ENCODE results near the gene MRPS9. TPM values are rescaled to one million over a fixed set of nuclear protein-coding genes. Genes with fewer than 3 reads are reported as not detected.

MRPS9 gene
- total and polyA plus RNA-seq, 2 donors: 31.6 to 40.6 TPM

GRCh38 chr2:105042189-105042588, 4.3 kb downstream of the MRPS9 start:
- H3K27me3 ChIP-seq (ENCODE audit: control insufficient read depth in 2 of 2, insufficient read depth in 1 of 2, low read length in 1 of 2): no peaks in the 10 kb centered on the region
- no peaks in the 10 kb centered on the region for H3K9me3 ChIP-seq (ENCODE audit: control insufficient read depth in 2 of 2, insufficient read depth in 1 of 2, low read length in 1 of 2)
- no peak for DNase-seq (ENCODE audit: low read depth in 6 of 9, low spot score in 9 of 9)
- no peak overlapping the region for H3K4me3 ChIP-seq (ENCODE audit: low read length in 2 of 2)
- H3K4me1 ChIP-seq (ENCODE audit: control insufficient read depth in 2 of 2, insufficient read depth in 2 of 2, low read length in 2 of 2): peaks cover 0 to 12% of the 10 kb centered on the region in 2 donors
- 72% methylated on average over 2 of the region's 2 CpGs for WGBS
- H3K36me3 ChIP-seq (ENCODE audit: control insufficient read depth in 2 of 2, insufficient read depth in 2 of 2, low read length in 1 of 2): peaks cover 0 to 3% of the 10 kb centered on the region in 2 donors
- no peak overlapping the region for H3K27ac ChIP-seq (ENCODE audit: low read depth in 1 of 2, low read length in 1 of 2)

DNA sequence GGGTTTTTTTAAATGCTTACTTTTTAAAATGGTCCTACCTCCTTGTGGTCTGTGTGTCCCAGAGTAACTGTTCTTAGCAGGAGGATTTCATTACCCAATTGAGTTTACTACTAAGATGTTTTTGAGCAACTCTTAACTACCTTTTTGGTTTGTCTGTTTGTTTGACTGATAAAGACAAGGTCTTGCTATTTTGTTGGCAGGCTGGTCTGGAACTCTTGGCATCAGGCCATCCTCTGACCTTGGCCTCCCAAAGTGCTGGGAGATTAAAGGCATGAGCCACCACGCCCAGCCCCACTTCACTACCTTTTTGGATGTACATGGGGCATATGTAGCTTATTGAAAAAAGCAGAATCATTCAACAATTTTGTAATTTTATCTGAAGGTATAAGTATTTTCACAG, 14.9 kb downstream of the MRPS9 start:
- DNase-seq (ENCODE audit: low read depth in 6 of 9, low spot score in 9 of 9): no peak
- Histone ChIP-seq H3K4me1 (ENCODE audit: control insufficient read depth in 2 of 2, insufficient read depth in 2 of 2, low read length in 2 of 2) (no peaks in the 10 kb centered on the region), H3K36me3 (ENCODE audit: control insufficient read depth in 2 of 2, insufficient read depth in 2 of 2, low read length in 1 of 2) (peaks cover 0 to 5% of the 10 kb centered on the region in 2 donors), H3K4me3 (ENCODE audit: low read length in 2 of 2) (no peak overlapping the region), H3K9me3 (ENCODE audit: control insufficient read depth in 2 of 2, insufficient read depth in 1 of 2, low read length in 1 of 2) (no peaks in the 10 kb centered on the region), H3K27ac (ENCODE audit: low read depth in 1 of 2, low read length in 1 of 2) (no peak overlapping the region), H3K27me3 (ENCODE audit: control insufficient read depth in 2 of 2, insufficient read depth in 1 of 2, low read length in 1 of 2) (no peaks in the 10 kb centered on the region)
- 100% methylated on average over 1 of the region's 1 CpG for WGBS

DNA sequence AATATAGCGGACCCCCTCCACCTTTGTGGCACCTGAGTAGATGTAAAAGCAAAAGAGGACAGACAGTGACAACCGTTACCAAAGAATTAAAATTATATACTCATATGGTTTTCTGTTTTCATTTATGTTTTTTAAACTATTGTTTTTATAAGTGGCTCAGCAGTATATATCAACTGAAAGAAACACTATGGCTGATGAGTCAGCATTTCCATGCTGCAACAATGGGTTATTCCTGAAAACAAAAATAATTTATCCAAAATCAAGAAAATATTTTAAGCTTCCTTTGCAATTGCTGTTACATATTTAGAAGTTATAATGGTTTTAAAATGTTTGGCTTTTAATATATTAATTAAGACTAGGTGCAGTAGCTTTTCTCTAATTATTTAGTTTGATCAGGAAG, 17.7 kb downstream of the MRPS9 start:
- peaks cover 0 to 1% of the 10 kb centered on the region in 2 donors for H3K36me3 ChIP-seq (ENCODE audit: control insufficient read depth in 2 of 2, insufficient read depth in 2 of 2, low read length in 1 of 2)
- no peaks in the 10 kb centered on the region for H3K9me3 ChIP-seq (ENCODE audit: control insufficient read depth in 2 of 2, insufficient read depth in 1 of 2, low read length in 1 of 2)
- H3K4me1 ChIP-seq (ENCODE audit: control insufficient read depth in 2 of 2, insufficient read depth in 2 of 2, low read length in 2 of 2): no peaks in the 10 kb centered on the region
- H3K27me3 ChIP-seq (ENCODE audit: control insufficient read depth in 2 of 2, insufficient read depth in 1 of 2, low read length in 1 of 2): no peaks in the 10 kb centered on the region
- no peak overlapping the region for H3K4me3 ChIP-seq (ENCODE audit: low read length in 2 of 2)
- over 99% methylated on average over 2 of the region's 2 CpGs for WGBS
- DNase-seq (ENCODE audit: low read depth in 6 of 9, low spot score in 9 of 9): no peak
- no peak overlapping the region for H3K27ac ChIP-seq (ENCODE audit: low read depth in 1 of 2, low read length in 1 of 2)

DNA sequence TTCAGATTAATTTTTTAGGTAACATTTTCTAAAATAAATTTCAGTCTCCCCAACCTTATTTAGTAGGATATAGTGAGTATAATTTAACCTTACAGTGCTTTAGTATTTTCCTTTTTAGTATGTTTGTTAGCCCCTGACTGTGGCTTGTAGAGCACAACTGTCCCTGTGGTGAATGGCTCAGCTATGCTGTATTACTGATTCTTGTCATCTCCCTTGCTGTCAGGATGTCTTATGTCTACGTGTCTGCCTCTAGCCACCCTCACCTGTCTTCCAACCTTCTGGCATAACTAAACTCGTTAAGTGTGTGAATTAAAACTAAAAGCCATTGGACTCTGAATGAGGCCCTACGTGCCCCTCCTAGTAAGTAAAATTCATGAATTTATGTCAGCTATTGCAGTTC, 18.4 kb downstream of the MRPS9 start:
- Histone ChIP-seq H3K36me3 (ENCODE audit: control insufficient read depth in 2 of 2, insufficient read depth in 2 of 2, low read length in 1 of 2) (no peaks in the 10 kb centered on the region), H3K4me3 (ENCODE audit: low read length in 2 of 2) (no peak overlapping the region), H3K4me1 (ENCODE audit: control insufficient read depth in 2 of 2, insufficient read depth in 2 of 2, low read length in 2 of 2) (no peaks in the 10 kb centered on the region), H3K9me3 (ENCODE audit: control insufficient read depth in 2 of 2, insufficient read depth in 1 of 2, low read length in 1 of 2) (no peaks in the 10 kb centered on the region), H3K27me3 (ENCODE audit: control insufficient read depth in 2 of 2, insufficient read depth in 1 of 2, low read length in 1 of 2) (no peaks in the 10 kb centered on the region), H3K27ac (ENCODE audit: low read depth in 1 of 2, low read length in 1 of 2) (no peak overlapping the region)
- WGBS: 97% methylated on average over 3 of the region's 3 CpGs
- no peak for DNase-seq (ENCODE audit: low read depth in 6 of 9, low spot score in 9 of 9)

DNA sequence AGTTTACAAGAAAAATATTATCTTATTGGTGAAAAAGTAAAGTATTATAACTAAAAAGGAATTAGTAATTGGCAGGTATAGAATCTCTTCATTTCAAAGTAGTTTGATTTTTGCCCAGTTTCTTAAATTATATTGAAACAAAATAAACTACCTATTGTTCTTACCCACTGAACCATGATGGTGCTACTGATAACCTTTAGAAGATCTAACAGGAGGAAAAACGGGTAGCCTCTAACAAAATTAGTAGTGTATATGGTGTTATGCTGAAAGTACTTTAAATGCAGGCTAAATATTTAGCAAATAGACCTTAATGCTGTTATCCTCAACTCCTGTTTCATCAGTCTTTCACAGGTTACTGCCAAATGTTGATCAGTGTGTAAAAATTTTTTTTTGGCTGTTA, 19.1 kb downstream of the MRPS9 start:
- WGBS: 88% methylated on average over 1 of the region's 1 CpG
- Histone ChIP-seq H3K9me3 (ENCODE audit: control insufficient read depth in 2 of 2, insufficient read depth in 1 of 2, low read length in 1 of 2) (no peaks in the 10 kb centered on the region), H3K4me1 (ENCODE audit: control insufficient read depth in 2 of 2, insufficient read depth in 2 of 2, low read length in 2 of 2) (no peaks in the 10 kb centered on the region), H3K27me3 (ENCODE audit: control insufficient read depth in 2 of 2, insufficient read depth in 1 of 2, low read length in 1 of 2) (no peaks in the 10 kb centered on the region), H3K4me3 (ENCODE audit: low read length in 2 of 2) (no peak overlapping the region), H3K36me3 (ENCODE audit: control insufficient read depth in 2 of 2, insufficient read depth in 2 of 2, low read length in 1 of 2) (no peaks in the 10 kb centered on the region), H3K27ac (ENCODE audit: low read depth in 1 of 2, low read length in 1 of 2) (no peak overlapping the region)
- no peak for DNase-seq (ENCODE audit: low read depth in 6 of 9, low spot score in 9 of 9)

DNA sequence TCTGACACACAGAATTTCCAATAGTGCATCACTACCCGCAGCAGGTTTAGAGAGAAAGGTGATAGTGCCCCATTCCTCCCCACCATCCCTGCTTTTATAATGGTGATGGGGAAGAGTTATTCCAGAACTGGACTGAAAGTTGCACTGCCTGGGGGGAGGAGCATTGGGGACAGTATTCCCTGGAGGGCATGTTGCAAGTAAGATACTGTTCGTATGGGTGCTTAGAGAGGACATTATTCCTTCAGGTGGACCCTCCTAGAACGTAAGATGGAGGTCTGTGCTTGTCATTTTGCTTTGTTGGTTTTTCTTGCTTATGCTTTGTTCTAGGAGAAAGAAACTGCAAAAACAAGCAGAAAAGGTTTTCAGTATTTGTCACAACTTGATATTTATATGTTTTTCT, 23.7 kb downstream of the MRPS9 start:
- Histone ChIP-seq H3K27me3 (ENCODE audit: control insufficient read depth in 2 of 2, insufficient read depth in 1 of 2, low read length in 1 of 2) (no peaks in the 10 kb centered on the region), H3K27ac (ENCODE audit: low read depth in 1 of 2, low read length in 1 of 2) (no peak overlapping the region), H3K4me3 (ENCODE audit: low read length in 2 of 2) (no peak overlapping the region), H3K9me3 (ENCODE audit: control insufficient read depth in 2 of 2, insufficient read depth in 1 of 2, low read length in 1 of 2) (no peaks in the 10 kb centered on the region), H3K4me1 (ENCODE audit: control insufficient read depth in 2 of 2, insufficient read depth in 2 of 2, low read length in 2 of 2) (no peaks in the 10 kb centered on the region), H3K36me3 (ENCODE audit: control insufficient read depth in 2 of 2, insufficient read depth in 2 of 2, low read length in 1 of 2) (no peaks in the 10 kb centered on the region)
- no peak for DNase-seq (ENCODE audit: low read depth in 6 of 9, low spot score in 9 of 9)
- WGBS: 98% methylated on average over 3 of the region's 3 CpGs

- no peak for DNase-seq (ENCODE audit: low read depth in 6 of 9, low spot score in 9 of 9)
- Histone ChIP-seq H3K9me3 (ENCODE audit: control insufficient read depth in 2 of 2, insufficient read depth in 1 of 2, low read length in 1 of 2) (no peaks in the 10 kb centered on the region), H3K27me3 (ENCODE audit: control insufficient read depth in 2 of 2, insufficient read depth in 1 of 2, low read length in 1 of 2) (no peaks in the 10 kb centered on the region), H3K4me1 (ENCODE audit: control insufficient read depth in 2 of 2, insufficient read depth in 2 of 2, low read length in 2 of 2) (no peaks in the 10 kb centered on the region), H3K27ac (ENCODE audit: low read depth in 1 of 2, low read length in 1 of 2) (no peak overlapping the region), H3K36me3 (ENCODE audit: control insufficient read depth in 2 of 2, insufficient read depth in 2 of 2, low read length in 1 of 2) (no peaks in the 10 kb centered on the region), H3K4me3 (ENCODE audit: low read length in 2 of 2) (no peak overlapping the region)
- WGBS: 97% methylated on average over 5 of the region's 5 CpGs
Measured at GRCh38 chr2:105062158-105062557, 24.3 kb downstream of the MRPS9 start.

- Histone ChIP-seq H3K27me3 (ENCODE audit: control insufficient read depth in 2 of 2, insufficient read depth in 1 of 2, low read length in 1 of 2) (no peaks in the 10 kb centered on the region), H3K4me1 (ENCODE audit: control insufficient read depth in 2 of 2, insufficient read depth in 2 of 2, low read length in 2 of 2) (no peaks in the 10 kb centered on the region), H3K4me3 (ENCODE audit: low read length in 2 of 2) (no peak overlapping the region), H3K9me3 (ENCODE audit: control insufficient read depth in 2 of 2, insufficient read depth in 1 of 2, low read length in 1 of 2) (no peaks in the 10 kb centered on the region), H3K27ac (ENCODE audit: low read depth in 1 of 2, low read length in 1 of 2) (no peak overlapping the region), H3K36me3 (ENCODE audit: control insufficient read depth in 2 of 2, insufficient read depth in 2 of 2, low read length in 1 of 2) (no peaks in the 10 kb centered on the region)
- no peak for DNase-seq (ENCODE audit: low read depth in 6 of 9, low spot score in 9 of 9)
- 97% methylated on average over 1 of the region's 1 CpG for WGBS
Measured at GRCh38 chr2:105068387-105068786, 30.5 kb downstream of the MRPS9 start.

DNA sequence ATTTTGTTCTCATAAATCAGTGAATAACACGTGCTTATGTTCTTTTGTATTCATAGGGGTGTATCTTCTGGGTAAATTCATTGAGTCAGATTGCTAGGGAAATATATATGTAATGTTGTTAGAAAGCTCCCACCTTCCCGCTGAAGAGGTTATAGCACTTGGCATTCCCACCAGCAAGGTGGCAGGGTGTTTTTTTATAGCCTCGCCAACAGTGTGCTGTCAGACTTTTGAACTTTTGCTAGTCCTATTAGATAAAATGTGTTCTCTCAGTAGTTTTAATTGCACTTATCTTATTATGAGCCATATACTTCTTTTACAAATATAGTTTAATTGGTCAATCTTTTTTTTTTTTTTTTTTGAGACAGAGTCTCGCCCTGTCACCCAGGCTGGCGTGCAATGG, 31.0 kb downstream of the MRPS9 start:
- Histone ChIP-seq H3K27ac (ENCODE audit: low read depth in 1 of 2, low read length in 1 of 2) (no peak overlapping the region), H3K27me3 (ENCODE audit: control insufficient read depth in 2 of 2, insufficient read depth in 1 of 2, low read length in 1 of 2) (no peaks in the 10 kb centered on the region), H3K9me3 (ENCODE audit: control insufficient read depth in 2 of 2, insufficient read depth in 1 of 2, low read length in 1 of 2) (no peaks in the 10 kb centered on the region), H3K4me3 (ENCODE audit: low read length in 2 of 2) (no peak overlapping the region), H3K36me3 (ENCODE audit: control insufficient read depth in 2 of 2, insufficient read depth in 2 of 2, low read length in 1 of 2) (no peaks in the 10 kb centered on the region), H3K4me1 (ENCODE audit: control insufficient read depth in 2 of 2, insufficient read depth in 2 of 2, low read length in 2 of 2) (no peaks in the 10 kb centered on the region)
- DNase-seq (ENCODE audit: low read depth in 6 of 9, low spot score in 9 of 9): no peak
- WGBS: 98% methylated on average over 5 of the region's 5 CpGs
